ENCODE data around the gene ARHGAP31. TPM values are rescaled to one million over a fixed set of nuclear protein-coding genes. Genes with fewer than 3 reads are reported as not detected.

Gene ARHGAP31
- total RNA-seq, 6 experiments from 2014 or later = 1.6 to 8.7 (median 4.9) TPM

DNA sequence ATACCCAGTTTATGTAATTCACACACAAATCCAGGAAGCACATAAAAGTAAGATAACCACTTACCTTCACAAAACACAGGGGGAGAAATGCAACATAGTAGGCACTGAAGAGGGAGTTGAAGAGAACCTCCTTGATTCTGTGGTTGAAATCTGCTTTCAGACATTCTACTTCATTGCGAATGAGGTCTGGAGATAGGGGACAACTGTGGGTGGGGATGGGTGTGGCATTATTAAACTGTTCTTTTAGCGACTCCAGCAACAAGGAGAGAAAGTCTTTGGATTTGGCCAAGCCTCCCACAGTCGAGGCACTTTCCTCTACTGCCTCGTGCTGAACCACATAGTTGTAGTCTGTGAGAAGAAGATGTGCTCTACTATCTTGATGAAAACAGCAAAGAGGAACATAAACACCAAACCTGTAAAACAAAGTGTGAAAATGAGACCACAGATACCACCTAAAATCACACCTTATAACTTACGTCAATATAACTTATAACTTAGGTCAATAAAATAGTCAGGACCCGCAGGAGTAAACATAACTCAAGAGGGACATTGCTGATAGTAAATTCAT, 143.6 kb downstream of the ARHGAP31 start:
- Histone ChIP-seq H3K27ac (no peak overlapping the region), H3K4me1 (no peaks in the 10 kb centered on the region), H3K9me3 (no peaks in the 10 kb centered on the region), H3K27me3 (no peaks in the 10 kb centered on the region), H3K4me3 (no peak overlapping the region), H3K36me3 (peaks cover 6 to 60% (median 30%) of the 10 kb centered on the region in 4 donors)
- intact Hi-C loops (cut with DNase I) = no loop called here
- WGBS (ENCODE audit: insufficient coverage, low coverage, low lambda C conversion rate, missing lambda C conversion rate) = 70% methylated on average over 6 of the region's 6 CpGs
- TF ChIP-seq POLR2A (IDR thresholded peaks at IDR 0.05) (no peak), CTCF (IDR thresholded peaks at IDR 0.05) (no peak)
- DNase-seq (no peak), ATAC-seq (no peak)

DNA sequence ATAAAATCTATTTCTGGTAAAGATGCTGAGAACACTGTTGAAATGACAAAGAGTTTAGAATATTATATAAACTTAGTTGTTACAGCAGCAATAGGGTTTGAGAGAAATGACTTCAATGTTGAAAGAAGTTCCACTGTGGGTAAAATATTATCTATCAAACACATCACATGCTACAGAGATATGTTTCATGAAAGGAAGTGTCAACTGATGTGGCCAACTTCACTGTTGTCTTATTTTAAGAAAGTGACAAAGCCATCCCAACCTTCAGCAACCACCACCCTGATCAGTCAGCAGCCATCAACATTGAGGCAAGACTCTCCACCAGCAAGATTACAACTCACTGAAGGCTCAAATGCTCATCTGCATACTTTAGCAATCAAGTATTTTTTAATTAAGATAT, 149.0 kb downstream of the ARHGAP31 start:
- TF ChIP-seq POLR2A (IDR thresholded peaks at IDR 0.05) = no peak
- TF ChIP-seq CTCF (IDR thresholded peaks at IDR 0.05) = no peak
- Histone ChIP-seq H3K27ac (no peak overlapping the region), H3K36me3 (peaks cover 0 to 50% (median 16%) of the 10 kb centered on the region in 4 donors), H3K9me3 (no peaks in the 10 kb centered on the region), H3K4me3 (no peak overlapping the region), H3K4me1 (no peaks in the 10 kb centered on the region), H3K27me3 (no peaks in the 10 kb centered on the region)
- DNase-seq (no peak), ATAC-seq (no peak)
- intact Hi-C loops (cut with DNase I) = no loop called here

DNA sequence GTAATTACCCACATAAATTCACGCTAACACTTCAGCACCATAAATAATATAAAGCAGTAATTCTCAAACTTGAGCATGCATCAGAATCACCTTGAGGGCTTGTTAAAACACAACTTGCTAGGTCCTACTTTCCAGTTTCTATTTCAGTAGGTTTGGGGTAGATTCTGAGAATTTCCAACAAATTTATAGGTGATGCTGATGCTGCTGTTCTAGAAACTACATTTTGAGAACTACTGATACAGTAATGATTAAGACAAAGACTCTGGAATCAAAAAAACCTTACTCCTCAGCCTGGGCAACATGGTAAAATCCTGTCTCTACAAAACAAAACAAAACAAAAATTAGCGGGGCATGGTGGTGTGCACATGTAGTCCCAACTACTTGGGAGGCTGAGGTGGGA, 150.4 kb downstream of the ARHGAP31 start:
- H3K4me1 ChIP-seq = no peaks in the 10 kb centered on the region
- intact Hi-C loops (cut with DNase I) = no loop called here
- no peak overlapping the region for H3K4me3 ChIP-seq
- no peaks in the 10 kb centered on the region for H3K9me3 ChIP-seq
- no peak overlapping the region for H3K27ac ChIP-seq
- 100% methylated on average over 2 of the region's 2 CpGs for WGBS (ENCODE audit: insufficient coverage, low coverage, low lambda C conversion rate, missing lambda C conversion rate)
- no peak for DNase-seq
- H3K36me3 ChIP-seq = peaks cover 0 to 58% (median 21%) of the 10 kb centered on the region in 4 donors
- H3K27me3 ChIP-seq = no peaks in the 10 kb centered on the region
- ATAC-seq = no peak
- no peak for TF ChIP-seq POLR2A (IDR thresholded peaks at IDR 0.05)
- TF ChIP-seq CTCF (IDR thresholded peaks at IDR 0.05) = no peak

GRCh38 chr3:119453822-119454221, 159.6 kb downstream of the ARHGAP31 start:
- H3K9me3 ChIP-seq = no peaks in the 10 kb centered on the region
- 80% methylated on average over 1 of the region's 1 CpG for WGBS (ENCODE audit: insufficient coverage, low coverage, low lambda C conversion rate, missing lambda C conversion rate)
- DNase-seq (no peak), ATAC-seq (no peak)
- intact Hi-C loops (cut with DNase I) = no loop called here
- peaks cover 0 to 86% (median 30%) of the 10 kb centered on the region in 4 donors for H3K36me3 ChIP-seq
- H3K27ac ChIP-seq = no peak overlapping the region
- H3K27me3 ChIP-seq = no peaks in the 10 kb centered on the region
- H3K4me3 ChIP-seq = no peak overlapping the region
- no peak for TF ChIP-seq CTCF (IDR thresholded peaks at IDR 0.05)
- TF ChIP-seq POLR2A (IDR thresholded peaks at IDR 0.05) = no peak
- H3K4me1 ChIP-seq = no peaks in the 10 kb centered on the region

DNA sequence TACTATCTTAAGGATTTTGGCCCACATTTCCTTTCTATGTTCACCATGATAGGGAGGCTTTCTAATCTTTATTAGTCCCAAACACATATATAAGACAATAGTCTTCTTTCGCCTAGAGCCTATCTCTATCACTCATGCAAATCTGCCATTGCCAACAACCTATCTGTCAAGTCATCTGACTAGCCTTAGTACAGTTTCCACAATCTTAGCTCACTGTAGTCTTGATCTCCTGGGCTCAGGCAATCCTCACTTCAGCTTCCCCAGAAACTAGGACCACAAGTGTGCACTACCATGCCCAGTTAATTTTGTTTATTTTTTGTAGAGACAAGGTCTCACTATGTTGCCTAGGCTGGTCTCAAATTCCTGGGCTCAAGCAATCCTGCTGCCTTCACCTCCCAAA, 162.3 kb downstream of the ARHGAP31 start:
- Histone ChIP-seq H3K36me3 (peaks cover 0 to 90% (median 25%) of the 10 kb centered on the region in 4 donors), H3K27me3 (no peaks in the 10 kb centered on the region), H3K4me1 (peaks cover 0 to 12% (median 4%) of the 10 kb centered on the region in 4 donors), H3K9me3 (no peaks in the 10 kb centered on the region), H3K27ac (no peak overlapping the region), H3K4me3 (no peak overlapping the region)
- intact Hi-C loops (cut with DNase I) = no loop called here
- ATAC-seq = no peak
- no peak for DNase-seq
- TF ChIP-seq CTCF (IDR thresholded peaks at IDR 0.05) (no peak), POLR2A (IDR thresholded peaks at IDR 0.05) (no peak)
- 100% methylated on average over 1 of the region's 1 CpG for WGBS (ENCODE audit: insufficient coverage, low coverage, low lambda C conversion rate, missing lambda C conversion rate)

Measured in right lobe of liver (tissue), 6 donors.